HepG2 (cell line): ENCODE data around the gene GPN2. TPM values are rescaled to one million over a fixed set of nuclear protein-coding genes. Genes with fewer than 3 reads are reported as not detected.

Experiments
- CHCHD3 ChIP-seq: sonication (generic); formaldehyde crosslinking; IDR thresholded peaks from 2 replicates; pipeline ENCODE4 v1.8.0; 2022; ENCODE audit warnings: mild to moderate bottlenecking, missing genetic modification reagents, moderate library complexity
- DMAP1 ChIP-seq: IDR thresholded peaks from 2 replicates; pipeline ENCODE4 v1.6.1; 2016
- FOXK1 ChIP-seq: sonication (generic); formaldehyde crosslinking; IDR thresholded peaks from 2 replicates; pipeline ENCODE4 v1.4.0; 2020; ENCODE audit warnings: low read depth, missing genetic modification reagents, borderline replicate concordance
- GATA4 ChIP-seq: sonication (generic); IDR thresholded peaks from 2 replicates; pipeline ENCODE4 v1.6.1; 2016; ENCODE audit warnings: antibody characterized with exemption, low read depth, borderline replicate concordance
- IKZF1 ChIP-seq: fragments of 450-650 bp; IDR thresholded peaks from 2 replicates; pipeline ENCODE4 v1.7.1; 2016
- JUNB ChIP-seq: sonication (generic); formaldehyde crosslinking; IDR thresholded peaks from 2 replicates; pipeline ENCODE4 v1.8.0; 2022; ENCODE audit warnings: missing genetic modification reagents, mild to moderate bottlenecking, borderline replicate concordance
- KMT2B ChIP-seq: IDR thresholded peaks from 2 replicates; pipeline ENCODE4 v1.6.1; 2016; ENCODE audit warnings: missing genetic modification reagents, missing compliant biosample characterization
- MIXL1 ChIP-seq: IDR thresholded peaks from 2 replicates; pipeline ENCODE4 v1.6.1; 2016
- NCOA1 ChIP-seq: sonication (generic); formaldehyde crosslinking; IDR thresholded peaks from 2 replicates; pipeline ENCODE4 v1.9.0; 2021; ENCODE audit warnings: missing genetic modification reagents
- NFE2 ChIP-seq: sonication (generic); formaldehyde crosslinking; IDR thresholded peaks from 2 replicates; pipeline ENCODE4 v1.4.0; 2020; ENCODE audit warnings: missing genetic modification reagents
- THAP11 ChIP-seq: IDR thresholded peaks from 2 replicates; pipeline ENCODE4 v1.6.1; 2016; ENCODE audit warnings: missing biosample characterization, missing genetic modification reagents
- ZFP1 ChIP-seq: IDR thresholded peaks from 2 replicates; pipeline ENCODE4 v1.6.1; 2016
- ZKSCAN8 ChIP-seq: IDR thresholded peaks from 2 replicates; pipeline ENCODE4 v1.6.1; 2016; ENCODE audit warnings: borderline replicate concordance, missing genetic modification reagents, missing compliant biosample characterization
- ZNF143 ChIP-seq: sonication (generic); formaldehyde crosslinking; IDR thresholded peaks from 2 replicates; pipeline ENCODE4 v1.4.0; 2020; ENCODE audit warnings: missing genetic modification reagents
- ZNF17 ChIP-seq: sonication (generic); formaldehyde crosslinking; IDR thresholded peaks from 2 replicates; pipeline ENCODE4 v1.5.0; 2020; ENCODE audit warnings: mild to moderate bottlenecking, missing genetic modification reagents
- ZNF329 ChIP-seq: sonication (generic); formaldehyde crosslinking; IDR thresholded peaks from 2 replicates; pipeline ENCODE4 v1.9.0; 2021; ENCODE audit warnings: low read depth, mild to moderate bottlenecking, missing genetic modification reagents
- ZNF550 ChIP-seq: sonication (generic); formaldehyde crosslinking; IDR thresholded peaks from 2 replicates; pipeline ENCODE4 v1.4.0; 2020; ENCODE audit warnings: mild to moderate bottlenecking, missing genetic modification reagents, borderline replicate concordance
- polyA plus RNA-seq, 8 experiments: library from polyadenylated mRNA; depleted of rRNA in 3 of 8; stranded (reverse) in 7 of 8; unstranded in 1 of 8; fragments of >200 nt; fragmentation: Illumina TruSeq in 4 of 8; extraction: Trizol in 4 of 8; gene quantifications; 2 replicates each; pipeline versions ENCODE4 v1.2.1 to v1.2.3, GENCODE V29; 2011 to 2016; ENCODE audit warnings: low read depth in 4 of 8, missing spikeins in 1 of 8, mixed read lengths in 1 of 8; ENCODE audit not compliant: insufficient read depth in 1 of 8
- total RNA-seq, 5 experiments: library from RNA; depleted of rRNA; stranded (reverse); fragments of >200 nt; fragmentation: Illumina TruSeq; extraction: Trizol; gene quantifications; 2 replicates each; pipeline ENCODE4 v1.2.3, GENCODE V29; 2016; ENCODE audit warnings: low read depth in 1 of 5
- TF ChIP-seq, protein P1 (sequence below): IDR thresholded peaks from 2 replicates; pipeline ENCODE4 v1.6.1; 2016
- TF ChIP-seq, protein P2 (sequence below): sonication (generic); formaldehyde crosslinking; IDR thresholded peaks from 2 replicates; pipeline ENCODE4 v1.4.0; 2020; ENCODE audit warnings: missing genetic modification reagents
- TF ChIP-seq, protein P3 (sequence below): sonication (generic); formaldehyde crosslinking; IDR thresholded peaks from 2 replicates; pipeline ENCODE4 v1.4.0; 2020; ENCODE audit warnings: missing genetic modification reagents
- TF ChIP-seq, protein P4 (sequence below): sonication (generic); formaldehyde crosslinking; IDR thresholded peaks from 2 replicates; pipeline ENCODE4 v1.8.0; 2022; ENCODE audit warnings: missing genetic modification reagents, mild to moderate bottlenecking, inconsistent platforms, borderline replicate concordance
- TF ChIP-seq, protein P5 (sequence below): sonication (generic); formaldehyde crosslinking; IDR thresholded peaks from 2 replicates; pipeline ENCODE4 v1.5.1; 2020; ENCODE audit warnings: missing genetic modification reagents, mild to moderate bottlenecking, borderline replicate concordance

Gene GPN2
- total and polyA plus RNA-seq, 2 of the 13 experiments (the other 11 are each of a cell fraction or from before 2014, with no cell fraction given): 19.3 to 38.9 TPM

DNA sequence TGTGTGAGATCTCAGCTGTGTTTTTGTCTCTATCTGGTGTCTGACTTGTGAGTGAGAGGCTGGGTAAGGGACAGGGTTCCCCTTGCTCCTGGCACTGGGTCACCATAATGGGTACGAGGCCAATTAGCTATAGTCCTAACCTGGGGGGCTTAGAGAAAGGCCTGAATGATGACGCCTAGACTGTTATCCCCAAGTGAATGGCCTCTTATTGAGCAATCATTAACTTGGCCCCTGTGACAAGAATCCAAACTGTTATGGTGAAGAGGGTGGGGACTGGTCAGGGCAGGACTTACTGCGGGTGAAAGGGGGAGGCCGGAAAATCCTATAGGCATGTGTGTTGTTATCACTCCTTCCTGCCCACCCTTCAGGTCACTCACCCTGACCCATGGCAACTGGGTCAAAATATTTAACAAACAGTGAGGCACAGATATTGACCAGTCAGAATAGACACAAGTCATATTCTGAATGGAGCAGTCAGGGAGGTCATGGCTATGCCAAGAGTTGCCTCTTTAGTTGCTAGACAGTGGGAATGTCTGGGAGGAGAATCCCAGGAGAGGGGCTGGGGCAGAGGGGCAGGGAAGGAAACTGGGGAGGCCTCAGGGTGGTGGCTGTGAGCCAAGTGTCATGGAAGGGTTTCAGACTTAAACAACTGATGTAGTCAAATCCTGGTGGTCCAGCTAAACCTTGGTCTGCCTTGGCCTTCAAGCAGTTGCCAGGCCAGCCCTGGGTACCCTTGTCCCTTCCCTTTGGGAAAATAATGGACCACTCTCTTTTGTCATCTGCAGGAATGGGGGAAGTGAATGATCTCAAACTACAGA lies 20.5 kb upstream of the GPN2 start (continued):
- TF ChIP-seq ZFP1 (CRISPR knock-in tag): peak; percentile 77; the same call in 1 of the 2 replicates
- no peak for TF ChIP-seq ZNF550
- TF ChIP-seq IKZF1: no peak
- TF ChIP-seq, protein P1, sequence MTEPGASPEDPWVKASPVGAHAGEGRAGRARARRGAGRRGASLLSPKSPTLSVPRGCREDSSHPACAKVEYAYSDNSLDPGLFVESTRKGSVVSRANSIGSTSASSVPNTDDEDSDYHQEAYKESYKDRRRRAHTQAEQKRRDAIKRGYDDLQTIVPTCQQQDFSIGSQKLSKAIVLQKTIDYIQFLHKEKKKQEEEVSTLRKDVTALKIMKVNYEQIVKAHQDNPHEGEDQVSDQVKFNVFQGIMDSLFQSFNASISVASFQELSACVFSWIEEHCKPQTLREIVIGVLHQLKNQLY (CRISPR knock-in tag): no peak; the same call in 1 of the 2 replicates
- TF ChIP-seq ZKSCAN8 (CRISPR knock-in tag): peak; percentile 71; the same call in 1 of the 2 replicates
- 0 out of 2 replicates have a peak, but pooled peaks have one; percentile 15 for TF ChIP-seq NCOA1
- TF ChIP-seq FOXK1 (CRISPR knock-in tag): no peak
- no peak for TF ChIP-seq KMT2B (CRISPR knock-in tag)
- 0 out of 2 replicates have a peak, but pooled peaks have one; percentile 67 for TF ChIP-seq ZNF17 (CRISPR knock-in tag)
- TF ChIP-seq, protein P2, sequence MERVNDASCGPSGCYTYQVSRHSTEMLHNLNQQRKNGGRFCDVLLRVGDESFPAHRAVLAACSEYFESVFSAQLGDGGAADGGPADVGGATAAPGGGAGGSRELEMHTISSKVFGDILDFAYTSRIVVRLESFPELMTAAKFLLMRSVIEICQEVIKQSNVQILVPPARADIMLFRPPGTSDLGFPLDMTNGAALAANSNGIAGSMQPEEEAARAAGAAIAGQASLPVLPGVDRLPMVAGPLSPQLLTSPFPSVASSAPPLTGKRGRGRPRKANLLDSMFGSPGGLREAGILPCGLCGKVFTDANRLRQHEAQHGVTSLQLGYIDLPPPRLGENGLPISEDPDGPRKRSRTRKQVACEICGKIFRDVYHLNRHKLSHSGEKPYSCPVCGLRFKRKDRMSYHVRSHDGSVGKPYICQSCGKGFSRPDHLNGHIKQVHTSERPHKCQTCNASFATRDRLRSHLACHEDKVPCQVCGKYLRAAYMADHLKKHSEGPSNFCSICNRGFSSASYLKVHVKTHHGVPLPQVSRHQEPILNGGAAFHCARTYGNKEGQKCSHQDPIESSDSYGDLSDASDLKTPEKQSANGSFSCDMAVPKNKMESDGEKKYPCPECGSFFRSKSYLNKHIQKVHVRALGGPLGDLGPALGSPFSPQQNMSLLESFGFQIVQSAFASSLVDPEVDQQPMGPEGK (CRISPR knock-in tag): peak; percentile 89
- TF ChIP-seq THAP11 (CRISPR knock-in tag): peak; percentile 78
- peak; percentile 56; the same call in 1 of the 2 replicates for TF ChIP-seq JUNB (CRISPR knock-in tag)
- no peak for TF ChIP-seq CHCHD3
- peak; percentile 91; the same call in 1 of the 2 replicates for TF ChIP-seq GATA4
- TF ChIP-seq, protein P3, sequence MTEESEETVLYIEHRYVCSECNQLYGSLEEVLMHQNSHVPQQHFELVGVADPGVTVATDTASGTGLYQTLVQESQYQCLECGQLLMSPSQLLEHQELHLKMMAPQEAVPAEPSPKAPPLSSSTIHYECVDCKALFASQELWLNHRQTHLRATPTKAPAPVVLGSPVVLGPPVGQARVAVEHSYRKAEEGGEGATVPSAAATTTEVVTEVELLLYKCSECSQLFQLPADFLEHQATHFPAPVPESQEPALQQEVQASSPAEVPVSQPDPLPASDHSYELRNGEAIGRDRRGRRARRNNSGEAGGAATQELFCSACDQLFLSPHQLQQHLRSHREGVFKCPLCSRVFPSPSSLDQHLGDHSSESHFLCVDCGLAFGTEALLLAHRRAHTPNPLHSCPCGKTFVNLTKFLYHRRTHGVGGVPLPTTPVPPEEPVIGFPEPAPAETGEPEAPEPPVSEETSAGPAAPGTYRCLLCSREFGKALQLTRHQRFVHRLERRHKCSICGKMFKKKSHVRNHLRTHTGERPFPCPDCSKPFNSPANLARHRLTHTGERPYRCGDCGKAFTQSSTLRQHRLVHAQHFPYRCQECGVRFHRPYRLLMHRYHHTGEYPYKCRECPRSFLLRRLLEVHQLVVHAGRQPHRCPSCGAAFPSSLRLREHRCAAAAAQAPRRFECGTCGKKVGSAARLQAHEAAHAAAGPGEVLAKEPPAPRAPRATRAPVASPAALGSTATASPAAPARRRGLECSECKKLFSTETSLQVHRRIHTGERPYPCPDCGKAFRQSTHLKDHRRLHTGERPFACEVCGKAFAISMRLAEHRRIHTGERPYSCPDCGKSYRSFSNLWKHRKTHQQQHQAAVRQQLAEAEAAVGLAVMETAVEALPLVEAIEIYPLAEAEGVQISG (CRISPR knock-in tag): peak; percentile 64
- TF ChIP-seq MIXL1 (CRISPR knock-in tag): peak; percentile 62; the same call in 1 of the 2 replicates
- TF ChIP-seq, protein P4, sequence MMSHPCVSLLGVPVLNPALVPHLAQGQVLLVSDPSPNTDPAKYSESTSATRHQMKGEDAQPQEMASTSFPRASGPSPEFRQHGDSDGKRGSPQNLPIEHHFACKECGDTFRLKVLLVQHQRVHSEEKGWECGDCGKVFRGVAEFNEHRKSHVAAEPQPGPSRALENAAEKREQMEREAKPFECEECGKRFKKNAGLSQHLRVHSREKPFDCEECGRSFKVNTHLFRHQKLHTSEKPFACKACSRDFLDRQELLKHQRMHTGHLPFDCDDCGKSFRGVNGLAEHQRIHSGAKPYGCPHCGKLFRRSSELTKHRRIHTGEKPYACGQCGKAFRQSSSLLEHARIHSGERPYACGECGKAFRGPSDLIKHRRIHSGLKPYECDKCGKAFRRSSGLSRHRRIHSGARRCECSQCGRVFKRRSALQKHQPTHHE: 0 out of 2 replicates have a peak, but pooled peaks have one; percentile 30
- TF ChIP-seq, protein P5, sequence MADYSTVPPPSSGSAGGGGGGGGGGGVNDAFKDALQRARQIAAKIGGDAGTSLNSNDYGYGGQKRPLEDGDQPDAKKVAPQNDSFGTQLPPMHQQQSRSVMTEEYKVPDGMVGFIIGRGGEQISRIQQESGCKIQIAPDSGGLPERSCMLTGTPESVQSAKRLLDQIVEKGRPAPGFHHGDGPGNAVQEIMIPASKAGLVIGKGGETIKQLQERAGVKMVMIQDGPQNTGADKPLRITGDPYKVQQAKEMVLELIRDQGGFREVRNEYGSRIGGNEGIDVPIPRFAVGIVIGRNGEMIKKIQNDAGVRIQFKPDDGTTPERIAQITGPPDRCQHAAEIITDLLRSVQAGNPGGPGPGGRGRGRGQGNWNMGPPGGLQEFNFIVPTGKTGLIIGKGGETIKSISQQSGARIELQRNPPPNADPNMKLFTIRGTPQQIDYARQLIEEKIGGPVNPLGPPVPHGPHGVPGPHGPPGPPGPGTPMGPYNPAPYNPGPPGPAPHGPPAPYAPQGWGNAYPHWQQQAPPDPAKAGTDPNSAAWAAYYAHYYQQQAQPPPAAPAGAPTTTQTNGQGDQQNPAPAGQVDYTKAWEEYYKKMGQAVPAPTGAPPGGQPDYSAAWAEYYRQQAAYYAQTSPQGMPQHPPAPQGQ (CRISPR knock-in tag): no peak
- 0 out of 2 replicates have a peak, but pooled peaks have one; percentile 56 for TF ChIP-seq ZNF329 (CRISPR knock-in tag)
- TF ChIP-seq DMAP1 (CRISPR knock-in tag): no peak
- no peak; the same call in 1 of the 2 replicates for TF ChIP-seq ZNF143 (CRISPR knock-in tag)
- no peak for TF ChIP-seq NFE2 (CRISPR knock-in tag)
